AG08396 (cell line): ENCODE results near the gene CCDC177.
A peak's percentile ranks its signal among the peaks of the same experiment; 100 is the strongest.

Source experiments
- DNase-seq: peaks from one replicate; pipeline ENCODE4 v3.0.0; 2012; ENCODE audit warnings: low spot score, mixed read lengths

CCDC177 gene

DNA sequence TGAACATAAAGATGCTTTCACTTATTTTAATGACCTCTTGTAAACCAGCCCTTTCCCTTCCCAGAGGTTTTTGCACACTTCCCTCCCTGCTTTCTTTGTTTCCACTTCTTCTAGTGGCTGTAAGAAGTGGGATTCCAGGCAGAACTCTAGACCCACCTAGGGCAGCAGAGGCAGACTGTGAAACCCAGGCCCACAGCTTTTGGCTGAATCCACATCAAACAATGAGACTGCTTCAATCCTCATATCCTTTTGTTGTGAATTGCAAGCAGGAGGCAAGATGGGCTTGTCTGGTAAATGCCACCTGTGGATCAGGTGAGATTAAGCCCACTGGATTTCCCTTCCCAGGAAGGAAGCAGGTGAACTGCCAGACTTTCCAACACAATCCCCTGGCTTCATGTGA is 12.8 kb downstream of the CCDC177 start:
- DNase-seq: no peak

DNA sequence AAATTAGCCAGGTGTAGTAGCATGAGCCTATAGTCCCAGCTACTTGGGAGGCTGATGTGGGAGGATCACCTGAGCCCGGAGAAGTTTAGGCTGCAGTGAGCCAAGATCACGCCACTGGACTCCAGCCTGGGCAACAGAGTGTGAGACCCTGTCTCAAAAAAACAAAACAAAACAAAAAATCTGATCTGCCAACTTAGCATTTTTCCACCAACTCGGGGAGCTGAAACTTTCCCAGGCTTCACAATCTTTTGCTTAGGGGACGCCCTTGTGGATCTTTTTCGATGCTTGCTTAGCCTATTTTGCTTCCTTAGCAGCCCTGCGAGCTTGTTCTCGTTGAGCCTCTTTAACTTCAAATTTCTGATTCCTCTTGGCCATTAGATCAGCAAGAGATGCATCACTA is 13.8 kb downstream of the CCDC177 start:
- DNase-seq: no peak

DNA sequence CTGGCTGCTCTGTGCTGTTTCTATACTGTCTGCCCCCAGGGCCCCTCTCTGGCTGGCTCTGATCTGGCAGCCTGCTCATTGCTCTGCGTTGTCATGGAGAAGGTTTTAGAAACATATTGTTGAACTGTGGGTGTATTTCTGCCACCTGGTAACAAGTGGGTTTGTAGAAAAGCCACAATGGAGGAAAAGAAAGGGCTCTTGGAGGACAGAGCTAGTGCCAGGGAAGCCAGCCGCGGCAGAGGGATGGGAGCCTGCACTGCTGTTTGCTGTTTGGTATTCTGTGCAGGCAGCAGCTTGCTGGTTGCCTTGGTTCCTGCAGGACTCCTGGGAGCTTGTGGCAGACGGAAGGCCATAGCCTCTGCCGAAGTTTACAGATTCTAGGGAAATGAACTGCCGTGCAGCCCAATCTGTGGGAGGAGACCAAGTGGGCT is 15.1 kb downstream of the CCDC177 start:
- DNase-seq: no peak

DNA sequence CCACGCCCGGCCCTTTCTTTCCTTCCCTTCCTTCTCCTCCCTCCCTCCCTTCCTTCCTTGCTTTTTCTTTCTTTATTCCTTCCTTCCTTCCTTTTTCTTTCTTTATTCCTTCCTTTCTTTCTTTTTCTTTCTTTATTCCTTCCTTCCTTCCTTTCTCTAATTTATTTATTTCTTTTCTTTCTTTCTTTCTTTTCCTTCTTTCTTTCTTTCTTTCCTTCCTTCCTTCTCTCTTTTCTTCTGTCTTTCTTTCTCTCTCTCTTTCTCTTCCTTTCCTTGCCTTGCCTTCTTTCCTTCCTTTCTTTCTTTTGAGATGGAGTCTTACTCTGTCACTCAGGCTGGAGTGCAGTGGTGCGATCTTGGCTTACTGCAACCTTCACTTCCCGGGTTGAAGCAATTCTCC is 15.9 kb downstream of the CCDC177 start:
- no peak for DNase-seq

DNA sequence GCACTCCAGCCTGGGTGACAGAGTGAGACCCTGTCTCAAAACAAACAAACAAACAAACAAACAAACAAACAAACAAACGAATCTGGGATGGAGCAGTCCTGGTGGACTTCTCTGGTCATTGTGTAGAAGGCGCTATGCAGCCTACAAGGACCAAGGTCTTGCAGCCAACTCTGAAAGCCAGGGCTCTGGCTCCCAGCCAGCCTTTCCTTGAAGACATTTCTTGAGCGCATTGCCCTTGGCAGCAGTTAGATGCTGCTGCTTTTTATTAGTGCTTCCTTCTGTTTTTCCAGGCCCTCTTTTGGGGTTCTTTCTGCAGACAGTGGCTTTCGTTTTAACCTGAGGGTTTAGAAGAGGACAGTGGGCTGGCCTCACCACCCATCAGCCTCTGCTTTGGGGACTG is 20.2 kb downstream of the CCDC177 start:
- DNase-seq: no peak

DNA sequence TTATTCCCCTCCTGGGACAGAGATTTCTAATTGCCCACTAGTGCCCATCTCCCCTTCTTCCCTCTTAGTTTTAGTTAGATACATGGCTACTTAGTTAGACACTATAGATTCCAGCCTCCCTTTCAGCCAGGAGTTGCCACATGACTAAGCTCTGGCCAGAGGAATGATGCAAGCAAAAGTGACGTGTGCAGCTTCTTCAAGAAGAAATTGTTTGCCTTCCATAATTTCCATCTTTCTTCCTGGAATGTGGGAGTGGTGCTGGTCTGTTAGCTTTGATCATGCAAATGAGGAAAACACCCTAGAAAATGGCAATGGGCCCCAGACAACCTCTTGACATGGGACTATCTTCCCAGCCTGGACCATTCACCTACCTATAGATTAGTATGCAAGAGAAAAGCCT is 21.4 kb downstream of the CCDC177 start:
- peak; percentile 56 for DNase-seq

DNA sequence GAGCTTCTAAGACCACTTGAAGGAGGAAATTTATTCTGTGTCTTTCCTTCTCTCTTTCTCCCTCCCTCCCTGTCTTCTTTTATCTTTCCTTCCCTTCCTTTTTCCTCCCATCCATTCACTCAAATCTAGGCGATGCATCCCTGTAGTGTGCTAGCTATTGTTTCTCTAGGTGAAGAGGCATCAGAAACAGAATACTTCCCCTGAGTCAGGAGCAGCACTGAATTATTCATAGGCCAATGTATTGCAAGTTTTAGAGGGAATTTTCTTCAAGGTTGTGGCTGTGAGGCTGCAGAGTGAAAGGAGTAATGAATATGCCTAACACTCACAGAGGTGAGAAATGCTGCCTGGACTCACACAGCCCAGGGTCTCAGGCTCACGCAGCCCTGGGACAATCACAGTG is 23.2 kb downstream of the CCDC177 start:
- no peak for DNase-seq

DNA sequence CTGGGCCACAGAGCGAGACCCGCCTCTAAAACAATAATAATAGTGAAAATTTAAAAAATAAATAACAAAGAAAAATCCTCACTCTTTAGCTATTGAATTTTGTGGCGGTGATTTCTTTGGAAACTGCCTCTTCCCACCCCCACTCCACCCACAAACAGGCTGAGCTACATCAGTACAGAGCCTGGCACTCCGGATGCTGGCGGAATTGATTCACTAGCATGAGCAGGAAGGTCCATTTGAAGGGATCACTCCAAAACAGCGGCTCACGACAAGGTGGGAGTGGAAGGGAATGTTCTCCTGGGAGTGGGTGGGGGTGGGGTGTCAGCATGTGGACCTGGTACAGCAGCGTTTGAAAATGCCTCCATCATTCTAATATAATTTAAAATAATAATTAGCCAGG is 26.1 kb downstream of the CCDC177 start:
- DNase-seq: no peak

DNA sequence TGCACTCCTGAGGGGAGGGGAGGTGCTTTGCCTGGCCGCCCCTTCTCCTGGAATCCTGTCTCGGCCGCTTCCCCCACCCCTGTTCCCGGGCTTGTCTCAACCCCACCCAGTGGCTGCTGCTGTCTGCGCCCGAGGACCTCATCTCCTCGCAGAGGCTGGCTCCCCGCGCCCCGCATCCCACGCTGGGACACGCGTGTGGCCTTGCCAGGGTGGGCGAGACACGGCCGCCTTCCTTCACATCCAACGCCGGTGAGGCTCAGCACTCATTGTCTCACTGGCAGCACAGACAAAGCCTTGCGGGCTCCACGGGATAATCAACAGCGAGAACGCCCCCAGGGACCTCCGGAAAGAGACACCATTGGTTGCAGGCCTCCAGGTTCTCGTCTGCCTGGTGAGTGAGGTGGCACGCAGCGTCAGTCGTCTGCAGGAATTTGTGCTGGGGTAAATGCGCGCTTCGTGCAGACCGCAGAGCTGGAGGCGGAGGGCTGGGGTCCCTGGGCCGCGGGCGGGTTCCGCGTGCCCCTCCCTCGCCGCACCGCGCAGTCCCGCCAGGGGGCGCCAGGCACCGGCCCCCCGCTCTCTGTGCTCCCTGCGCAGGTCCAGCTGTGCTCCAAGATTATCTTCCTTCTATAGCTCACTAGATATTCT is 26.8 kb downstream of the CCDC177 start:
- DNase-seq: peak; percentile 55

DNA sequence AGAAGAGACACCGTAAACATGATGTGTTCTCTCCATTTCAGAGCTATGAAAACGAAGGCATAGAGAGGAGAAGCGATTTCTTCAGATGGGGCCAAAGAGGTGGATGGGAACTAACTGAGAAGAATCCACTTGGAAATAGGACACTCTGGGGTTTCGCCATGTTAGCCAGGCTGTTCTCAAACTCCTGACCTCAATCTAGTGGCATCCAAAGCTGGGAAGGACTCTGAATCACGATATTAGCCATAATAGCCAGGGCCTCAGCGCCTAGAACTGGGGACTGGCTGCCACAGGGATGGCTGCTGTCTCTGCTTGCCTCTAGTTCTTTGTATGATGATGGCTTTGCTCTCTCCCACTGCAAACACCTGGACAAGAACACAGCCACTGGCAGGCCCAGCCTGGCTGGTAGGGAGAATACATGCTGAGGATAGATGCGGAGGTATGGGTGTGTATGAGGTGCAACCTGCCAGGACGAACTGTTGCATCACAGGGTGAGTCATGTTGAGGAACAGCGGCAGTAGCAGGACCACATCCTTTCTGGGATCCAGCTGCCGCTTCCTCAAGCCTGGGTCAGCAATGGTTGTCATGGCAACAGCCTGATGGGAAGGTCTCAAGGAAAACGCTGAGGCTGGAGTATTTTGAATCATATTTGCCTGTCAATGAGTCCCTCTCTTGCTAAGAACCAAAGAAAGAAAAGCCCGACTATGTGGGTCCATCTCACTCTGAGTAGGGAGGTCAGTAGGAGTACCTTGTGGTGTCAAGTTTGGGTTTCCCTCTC is 31.1 kb downstream of the CCDC177 start:
- DNase-seq: peak; percentile 77

DNA sequence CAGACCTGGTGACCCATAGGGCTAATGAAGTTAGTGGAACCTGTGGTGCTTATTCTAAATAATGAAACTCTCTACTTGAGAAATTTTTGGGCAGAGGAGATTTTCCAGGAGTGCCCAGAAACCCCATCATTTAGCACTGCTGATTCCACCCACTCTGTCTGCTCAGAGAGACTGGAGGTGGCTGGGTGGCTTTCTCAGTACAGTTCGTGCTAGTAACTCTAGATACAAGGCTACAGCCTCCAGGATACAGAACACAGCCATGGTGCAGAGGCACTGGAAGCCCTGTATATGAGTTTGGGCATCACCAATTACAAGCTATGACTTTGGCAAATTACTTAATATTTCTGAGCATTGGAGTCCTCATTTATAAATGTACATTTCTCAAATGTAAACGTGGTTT is 32.4 kb downstream of the CCDC177 start:
- DNase-seq: no peak

DNA sequence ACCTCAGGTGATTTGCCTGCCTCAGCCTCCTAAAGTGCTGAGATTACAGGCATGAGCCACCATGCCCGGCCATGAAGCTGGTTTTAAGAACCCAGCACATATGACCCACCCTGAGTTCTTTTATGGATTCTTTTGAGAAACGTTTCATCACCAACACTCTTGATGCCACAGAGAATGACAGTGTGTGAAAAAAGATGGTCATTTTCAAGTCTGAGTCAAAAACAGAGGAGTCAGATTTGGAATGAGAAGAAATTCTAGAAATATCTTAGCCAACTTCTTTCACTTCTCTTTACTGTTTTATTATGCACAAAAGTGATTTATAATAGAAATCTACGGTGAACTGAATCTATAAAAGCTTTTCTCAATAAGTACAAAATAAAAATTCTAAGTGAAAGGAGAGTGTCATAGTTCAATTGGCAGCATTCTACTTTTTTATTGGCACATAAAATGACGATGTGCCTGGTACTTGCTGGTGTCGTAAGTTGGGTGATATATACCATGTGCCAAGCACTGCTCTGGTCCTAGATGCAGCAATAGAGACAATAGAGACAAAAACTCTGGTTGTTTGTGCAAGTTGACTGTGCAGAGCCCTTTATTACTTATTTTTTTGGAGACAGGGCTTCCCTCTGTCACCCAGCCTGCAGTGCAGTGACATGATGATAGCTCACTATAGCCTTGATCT is 33.9 kb downstream of the CCDC177 start:
- DNase-seq: no peak

DNA sequence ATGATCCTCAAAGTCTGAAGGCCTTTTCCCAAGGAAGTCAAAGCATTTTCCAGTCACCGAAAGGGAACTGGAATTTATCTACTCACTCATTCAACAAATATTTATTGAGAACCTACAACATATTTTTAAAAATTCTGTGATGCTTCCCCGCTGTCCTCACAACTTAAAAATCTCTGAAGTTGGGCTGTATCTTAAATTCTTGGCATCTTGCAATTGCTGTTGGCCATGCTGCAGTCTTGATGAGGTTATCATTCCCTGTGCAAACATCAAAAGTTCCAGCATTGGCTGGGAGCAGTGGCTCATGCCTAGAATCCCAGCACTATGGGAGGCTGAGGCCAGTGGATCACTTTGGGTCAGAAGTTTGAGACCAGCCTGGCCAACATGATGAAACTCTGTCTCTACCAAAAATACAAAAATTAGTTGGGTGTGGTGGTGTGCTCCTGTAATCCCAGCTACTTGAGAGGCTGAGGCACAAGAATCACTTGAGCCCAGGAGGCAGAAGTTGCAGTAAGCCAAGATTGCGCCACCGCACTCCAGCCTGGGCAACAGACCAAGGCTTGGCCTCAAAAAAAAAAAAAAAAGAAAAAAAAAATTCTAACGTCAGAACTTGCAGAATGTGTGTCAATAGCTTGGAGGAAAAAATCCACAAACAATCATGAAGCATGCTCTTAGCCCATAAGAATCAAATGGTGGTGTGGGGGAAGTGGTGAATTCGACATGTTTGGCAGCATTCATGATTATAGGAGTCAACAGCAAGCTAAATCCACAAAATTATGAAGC is 34.9 kb downstream of the CCDC177 start:
- DNase-seq: peak; percentile 46

DNA sequence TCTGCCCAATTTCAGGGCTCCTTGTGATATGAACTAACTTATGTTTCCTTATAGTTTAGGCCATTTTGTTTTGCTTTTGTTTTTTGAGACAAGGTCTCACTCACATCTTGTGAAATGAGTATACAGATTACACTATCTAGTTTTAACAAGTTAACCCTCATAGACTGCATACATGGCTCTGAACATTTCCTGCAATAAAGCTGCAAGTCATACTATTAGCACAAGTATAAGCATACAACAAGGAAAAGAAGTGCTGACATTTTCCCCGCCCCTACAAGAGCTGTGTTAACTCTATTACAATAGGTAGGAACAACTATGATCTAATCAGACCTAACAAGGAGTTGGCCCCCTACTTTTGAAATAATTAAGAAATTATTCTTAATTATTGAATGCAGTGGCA is 35.9 kb downstream of the CCDC177 start:
- no peak for DNase-seq

DNA sequence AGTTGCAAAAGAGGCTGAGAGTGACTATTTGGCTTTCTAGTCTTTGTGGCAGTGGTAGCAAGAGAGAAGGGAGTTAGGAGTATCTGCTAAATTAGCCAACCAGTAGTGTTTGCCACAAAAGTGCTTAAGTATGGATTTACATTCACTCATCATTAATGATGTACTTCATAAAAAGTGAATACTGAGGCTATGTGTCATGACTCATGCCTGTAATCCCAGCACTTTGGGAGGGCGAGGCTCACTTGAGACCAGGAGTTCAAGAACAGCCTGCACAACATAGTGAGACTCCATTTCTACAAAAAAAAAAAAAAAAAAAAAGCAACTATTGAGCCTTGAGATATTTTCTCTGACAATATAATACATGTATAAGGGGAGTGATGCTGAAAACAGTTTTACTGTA is 36.8 kb downstream of the CCDC177 start:
- DNase-seq: no peak

DNA sequence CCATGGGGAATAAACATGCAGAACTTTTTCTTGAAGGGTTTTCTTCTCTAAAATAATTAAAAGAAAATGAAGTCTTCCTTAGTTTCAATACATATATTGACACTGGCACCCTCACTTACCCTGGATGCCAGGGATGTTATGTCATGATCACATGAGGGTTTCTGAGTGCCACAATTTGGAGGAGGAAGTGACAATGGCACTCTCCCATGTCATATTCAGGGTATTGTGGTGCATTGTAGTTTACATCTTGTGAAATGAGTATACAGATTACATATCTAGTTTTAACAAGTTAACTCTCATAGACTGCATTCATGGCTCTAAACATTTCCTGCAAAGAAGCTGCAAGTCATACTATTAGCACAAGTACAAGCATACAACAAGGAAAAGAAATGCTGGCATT is 37.7 kb downstream of the CCDC177 start:
- no peak for DNase-seq

DNA sequence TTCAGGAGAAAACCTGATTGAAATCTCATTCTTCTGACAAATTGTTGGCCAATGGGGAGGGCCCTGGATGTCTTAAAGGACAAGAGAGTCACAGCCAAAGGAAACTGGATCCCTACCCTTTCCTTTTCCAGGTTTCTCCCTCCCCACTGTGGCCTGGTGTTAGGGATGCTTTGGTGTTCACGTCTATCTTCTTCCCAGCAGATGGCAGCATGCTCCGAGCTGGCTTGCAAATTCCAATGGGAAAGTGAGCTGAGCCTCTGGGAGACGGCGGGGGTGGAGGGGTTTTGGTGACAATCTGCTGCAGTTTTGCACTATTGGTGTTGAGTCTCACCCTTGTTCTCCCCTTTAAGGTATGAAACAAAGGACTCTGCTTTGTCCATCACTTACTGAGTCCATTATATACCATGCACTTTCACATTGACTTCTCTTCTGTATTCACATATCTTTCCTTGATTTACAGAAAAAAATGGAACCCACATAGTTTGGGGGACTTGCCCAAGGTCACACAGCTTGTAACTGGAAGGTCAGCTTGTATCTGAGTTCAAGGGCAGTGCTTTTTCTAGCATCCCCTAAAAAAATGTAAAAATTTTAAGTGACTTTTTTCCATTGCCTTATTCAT is 39.3 kb downstream of the CCDC177 start:
- peak; percentile 79 for DNase-seq

DNA sequence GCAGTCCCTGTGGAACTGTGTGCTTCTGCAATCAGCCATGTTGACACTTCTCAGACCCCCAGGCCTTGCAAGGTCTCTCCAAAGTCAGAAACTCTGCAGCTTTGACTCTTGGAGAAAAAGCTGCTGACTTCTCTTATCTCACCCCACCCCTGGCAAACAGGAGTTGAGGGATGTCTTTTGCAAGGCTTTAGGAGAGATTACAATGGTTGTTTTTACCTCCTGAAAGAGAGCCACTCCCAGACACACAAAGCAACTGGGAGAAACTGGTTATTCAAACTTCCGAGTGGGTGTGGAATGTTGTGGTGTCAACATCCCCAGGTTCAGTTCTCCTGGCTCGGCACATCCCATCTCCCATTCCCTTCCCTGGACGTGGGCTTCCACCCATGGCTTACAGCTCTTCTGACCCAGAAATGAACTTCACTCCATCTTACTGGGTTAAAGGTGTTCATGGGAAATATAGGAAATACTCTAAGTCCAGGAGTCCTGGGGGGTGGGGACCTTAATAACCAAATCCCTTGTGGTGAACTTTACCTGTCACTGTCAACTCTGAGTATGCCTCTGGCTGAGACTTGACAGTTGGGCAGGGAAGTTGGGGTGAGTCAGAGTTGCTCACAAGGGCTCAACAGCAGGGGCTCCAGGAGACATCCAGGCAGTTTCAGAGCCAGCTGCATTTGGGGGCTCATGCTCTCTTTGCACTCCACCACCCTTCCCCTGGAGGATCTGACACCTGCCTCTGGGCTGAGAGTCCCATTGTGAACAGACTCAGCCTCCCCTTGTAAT is 41.9 kb downstream of the CCDC177 start:
- DNase-seq: no peak

DNA sequence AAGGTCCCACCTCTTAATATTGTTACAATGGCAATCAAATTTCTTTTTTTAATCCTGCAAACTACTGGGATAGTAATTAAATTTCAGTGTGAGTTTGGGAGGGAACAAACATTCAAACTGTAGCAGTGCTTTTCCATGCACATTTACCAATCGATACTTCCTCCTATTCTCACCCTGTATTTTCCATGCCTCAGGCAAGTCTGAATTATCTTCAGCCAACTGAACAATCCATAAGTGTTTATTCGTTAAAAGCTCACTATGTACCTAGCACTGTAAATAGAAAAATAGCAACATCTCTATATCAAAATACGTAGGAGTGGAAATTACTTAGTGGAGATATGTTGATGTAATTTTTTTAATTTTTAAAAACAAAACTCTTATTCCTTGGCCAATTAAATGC is 43.5 kb downstream of the CCDC177 start:
- no peak for DNase-seq

DNA sequence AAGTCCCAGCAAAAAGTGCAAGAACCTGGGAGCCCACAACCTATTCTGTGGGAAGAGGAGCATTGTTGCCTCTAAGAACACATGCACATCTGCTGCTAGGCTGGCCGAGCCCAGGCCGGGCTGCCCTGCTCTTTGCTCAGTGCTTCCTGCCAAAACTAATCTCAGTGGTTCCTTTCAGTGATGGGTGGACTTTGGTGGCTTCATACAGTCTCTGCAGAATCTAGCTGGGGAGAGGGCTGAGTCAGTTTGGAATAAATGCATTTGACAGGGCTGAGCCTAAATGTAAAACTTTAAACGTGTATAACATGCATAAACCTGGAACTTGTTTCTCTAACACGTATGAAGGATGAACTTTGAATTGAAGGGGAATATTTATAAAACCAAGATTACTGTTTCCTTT is 44.6 kb downstream of the CCDC177 start:
- DNase-seq: no peak

DNA sequence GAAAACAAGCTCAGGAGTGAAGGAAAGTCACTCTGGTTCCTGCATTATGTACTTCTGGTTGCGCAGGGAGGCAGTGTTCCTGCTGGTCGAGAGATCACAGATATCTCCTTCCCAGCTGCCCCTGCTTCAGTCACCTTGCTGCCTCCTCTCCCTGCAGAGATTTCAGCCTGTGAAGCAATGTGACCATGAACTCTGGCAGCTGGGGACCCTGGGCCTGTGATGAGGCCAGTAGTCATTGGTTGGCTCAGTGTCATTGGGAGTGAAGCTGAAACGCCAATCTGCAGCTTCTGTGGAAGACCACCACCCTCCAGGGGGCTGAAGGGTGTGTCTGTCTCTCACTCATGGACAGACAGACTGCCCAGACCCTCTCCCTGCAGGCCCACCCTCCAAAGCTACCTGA is 45.1 kb downstream of the CCDC177 start:
- DNase-seq: no peak
